HEK293T (cell line): Measurements from ENCODE around the gene AHCY.
"Not testable (repeated sequence)": the region's sequence is repeated elsewhere in the genome, so short reads cannot be mapped to it uniquely, and the experiment has no call there.

Experiments used
- CTCF ChIA-PET: fragments of 350-600 bp; formaldehyde crosslinking; extraction: SDS; loops from one replicate; lab custom pipeline; 2021; ENCODE audit warnings: antibody characterized with exemption, inconsistent platforms; lab: Yijun Ruan, JAX
- POLR2A ChIA-PET: fragments of 350-600 bp; formaldehyde crosslinking; extraction: SDS; loops from one replicate; lab custom pipeline; 2020; ENCODE audit warnings: antibody characterized with exemption, inconsistent platforms; lab: Yijun Ruan, JAX
- DNase-seq: peaks from one replicate; pipeline ENCODE4 v3.0.0; 2012; ENCODE audit warnings: mixed read lengths; ENCODE audit errors: extremely low spot score
- ARNT ChIP-seq: fragments of 450-650 bp; IDR thresholded peaks from 2 replicates; pipeline ENCODE4 v1.6.1; 2017; ENCODE audit warnings: mild to moderate bottlenecking
- BHLHE40 ChIP-seq: fragments of 450-650 bp; IDR thresholded peaks from 2 replicates; pipeline ENCODE4 v1.6.1; 2016; ENCODE audit warnings: mild to moderate bottlenecking, moderate library complexity, borderline replicate concordance
- CTBP1 ChIP-seq: fragments of 450-650 bp; IDR thresholded peaks from 2 replicates; pipeline ENCODE4 v1.6.1; 2016; ENCODE audit warnings: borderline replicate concordance
- ELF4 ChIP-seq: fragments of 450-650 bp; IDR thresholded peaks from 2 replicates; pipeline ENCODE4 v1.6.1; 2017; ENCODE audit warnings: antibody characterized with exemption
- FOXA1 ChIP-seq: fragments of 450-650 bp; IDR thresholded peaks from 2 replicates; pipeline ENCODE4 v1.6.1; 2016; ENCODE audit warnings: mild to moderate bottlenecking
- FOXK2 ChIP-seq: fragments of 450-650 bp; IDR thresholded peaks from 2 replicates; pipeline ENCODE4 v1.6.1; 2016; ENCODE audit warnings: mild to moderate bottlenecking
- FOXM1 ChIP-seq: fragments of 450-650 bp; IDR thresholded peaks from 2 replicates; pipeline ENCODE4 v1.6.1; 2017; ENCODE audit warnings: mild to moderate bottlenecking, borderline replicate concordance
- HDGF ChIP-seq: fragments of 450-650 bp; IDR thresholded peaks from 2 replicates; pipeline ENCODE4 v1.6.1; 2017; ENCODE audit warnings: antibody characterized with exemption, borderline replicate concordance
- L3MBTL2 ChIP-seq: fragments of 450-650 bp; conservative IDR thresholded peaks from 2 replicates; pipeline ENCODE4 v1.6.1; 2016; ENCODE audit warnings: mild to moderate bottlenecking
- LEF1 ChIP-seq: fragments of 450-650 bp; IDR thresholded peaks from 2 replicates; pipeline ENCODE4 v1.6.1; 2017; ENCODE audit warnings: mild to moderate bottlenecking, borderline replicate concordance
- NFRKB ChIP-seq: fragments of 450-650 bp; IDR thresholded peaks from 2 replicates; pipeline ENCODE4 v1.6.1; 2016; ENCODE audit warnings: mild to moderate bottlenecking, moderate library complexity
- SP1 ChIP-seq: fragments of 450-650 bp; IDR thresholded peaks from 2 replicates; pipeline ENCODE4 v1.6.1; 2017
- SUZ12 ChIP-seq: fragments of 450-650 bp; IDR thresholded peaks from 2 replicates; pipeline ENCODE4 v1.6.1; 2016; ENCODE audit warnings: mild to moderate bottlenecking
- TARDBP ChIP-seq: fragments of 450-650 bp; IDR thresholded peaks from 2 replicates; pipeline ENCODE4 v1.6.1; 2016
- ZNF384 ChIP-seq: fragments of 450-650 bp; IDR thresholded peaks from 2 replicates; pipeline ENCODE4 v1.6.1; 2016
- TF ChIP-seq, protein P1 (sequence below): fragments of 450-650 bp; IDR thresholded peaks from 2 replicates; pipeline ENCODE4 v1.6.1; 2016

The AHCY gene

GRCh38 chr20:34274694-34275093 is 28.5 kb downstream of the AHCY start:
- POLR2A ChIA-PET: no interaction called here

GRCh38 chr20:34271956-34272355 is 31.2 kb downstream of the AHCY start:
- TF ChIP-seq HDGF (no peak), FOXM1 (no peak), LEF1 (no peak)
- DNase-seq: no peak
- ChIA-PET CTCF (no interaction called here), POLR2A (no interaction called here)

More at GRCh38 chr20:34274694-34275093, 28.5 kb downstream of the AHCY start:
- TF ChIP-seq FOXK2: no peak
- TF ChIP-seq BHLHE40: no peak
- TF ChIP-seq TARDBP: no peak
- no peak for TF ChIP-seq HDGF
- no peak for TF ChIP-seq SP1
- no peak for TF ChIP-seq FOXM1
- TF ChIP-seq ARNT: no peak
- TF ChIP-seq SUZ12: no peak
- no peak for TF ChIP-seq ELF4
- DNase-seq: no peak
- CTCF ChIA-PET: no interaction called here

- no peak for TF ChIP-seq TARDBP
- TF ChIP-seq ZNF384: no peak
- TF ChIP-seq SP1: no peak
- TF ChIP-seq L3MBTL2: no peak
- no peak for TF ChIP-seq LEF1
- no peak for TF ChIP-seq ELF4
- no peak for TF ChIP-seq HDGF
- no peak for TF ChIP-seq SUZ12
- no peak for TF ChIP-seq BHLHE40
- no peak for TF ChIP-seq FOXK2
- TF ChIP-seq ARNT: no peak
- DNase-seq: no peak
- POLR2A ChIA-PET: no interaction called here
- CTCF ChIA-PET: interaction anchor here (1.2 kb wide), 1 partner anchor 79 kb away, joined by 3 read pairs; no protein-coding TSS in a partner anchor
Measured at GRCh38 chr20:34269996-34270627, 33.0 kb downstream of the AHCY start.

- DNase-seq: no peak
- no peak for TF ChIP-seq FOXA1
- no peak for TF ChIP-seq HDGF
- no peak for TF ChIP-seq NFRKB
- no peak for TF ChIP-seq LEF1
- TF ChIP-seq BHLHE40: no peak
- TF ChIP-seq FOXK2: no peak
- no peak for TF ChIP-seq ELF4
- TF ChIP-seq L3MBTL2: no peak
- no peak for TF ChIP-seq SUZ12
- ChIA-PET POLR2A (no interaction called here), CTCF (no interaction called here)
Measured at GRCh38 chr20:34268851-34269636, 34.1 kb downstream of the AHCY start.

GRCh38 chr20:34268145-34268544 is 35.0 kb downstream of the AHCY start:
- no peak for DNase-seq
- ChIA-PET CTCF (no interaction called here), POLR2A (no interaction called here)
- TF ChIP-seq ARNT: no peak
- no peak for TF ChIP-seq FOXA1
- no peak for TF ChIP-seq HDGF
- TF ChIP-seq ZNF384: no peak
- no peak for TF ChIP-seq LEF1
- TF ChIP-seq L3MBTL2: no peak
- TF ChIP-seq TARDBP: no peak
- no peak for TF ChIP-seq SUZ12
- no peak for TF ChIP-seq SP1
- TF ChIP-seq NFRKB: no peak
- TF ChIP-seq CTBP1: no peak
- no peak for TF ChIP-seq FOXK2
- TF ChIP-seq ELF4: no peak
- no peak for TF ChIP-seq BHLHE40
- TF ChIP-seq, protein P1, sequence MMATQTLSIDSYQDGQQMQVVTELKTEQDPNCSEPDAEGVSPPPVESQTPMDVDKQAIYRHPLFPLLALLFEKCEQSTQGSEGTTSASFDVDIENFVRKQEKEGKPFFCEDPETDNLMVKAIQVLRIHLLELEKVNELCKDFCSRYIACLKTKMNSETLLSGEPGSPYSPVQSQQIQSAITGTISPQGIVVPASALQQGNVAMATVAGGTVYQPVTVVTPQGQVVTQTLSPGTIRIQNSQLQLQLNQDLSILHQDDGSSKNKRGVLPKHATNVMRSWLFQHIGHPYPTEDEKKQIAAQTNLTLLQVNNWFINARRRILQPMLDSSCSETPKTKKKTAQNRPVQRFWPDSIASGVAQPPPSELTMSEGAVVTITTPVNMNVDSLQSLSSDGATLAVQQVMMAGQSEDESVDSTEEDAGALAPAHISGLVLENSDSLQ: no peak
- no peak for TF ChIP-seq FOXM1

- no peak for DNase-seq
- TF ChIP-seq ARNT (no peak), ELF4 (no peak)
- ChIA-PET POLR2A (no interaction called here), CTCF (no interaction called here)
Measured at GRCh38 chr20:34264141-34264540, 39.0 kb downstream of the AHCY start.

DNA sequence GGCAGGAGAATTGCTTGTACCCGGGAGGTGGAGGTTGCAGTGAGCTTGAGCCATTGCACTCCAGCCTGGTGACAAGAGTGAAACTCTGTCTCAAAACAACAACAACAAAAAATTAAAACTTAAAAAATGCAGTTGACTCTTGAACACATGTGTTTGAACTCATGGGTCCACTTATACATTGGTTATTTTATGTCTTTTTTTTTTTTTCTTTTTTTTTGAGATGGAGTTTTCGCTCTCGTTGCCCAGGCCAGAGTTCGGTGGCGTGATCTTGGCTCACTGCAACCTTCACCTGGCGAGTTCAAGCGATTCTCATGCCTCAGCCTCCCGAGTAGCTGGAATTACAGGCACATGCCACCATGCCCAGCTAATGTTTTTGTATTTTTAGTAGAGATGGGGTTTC is 39.7 kb downstream of the AHCY start:
- POLR2A ChIA-PET, DNase-seq, CTCF ChIA-PET: not testable (repeated sequence)
